H1 (cell line): ENCODE results near the gene RUSF1. TPM values are rescaled to one million over a fixed set of nuclear protein-coding genes. Genes with fewer than 3 reads are reported as not detected.

Experiments
- CTCF ChIA-PET: fragments of 300-600 bp; sonication (Branson Sonifier 250); formaldehyde crosslinking; loops from one replicate; lab custom pipeline; 2021; ENCODE audit not compliant: partially characterized antibody; lab: Charles Lee
- POLR2A ChIA-PET: fragments of 300-600 bp; sonication (Branson Sonifier 250); formaldehyde crosslinking; loops from one replicate; lab custom pipeline; 2021; ENCODE audit warnings: inconsistent platforms; ENCODE audit not compliant: partially characterized antibody; lab: Charles Lee
- DNase-seq, 2 experiments: peaks; one replicate each; pipeline versions ENCODE4 v3.0.0 to v3.0.0-alpha.2; 2010 to 2022; ENCODE audit warnings: low spot score in 2 of 2, low read depth in 1 of 2, mixed read lengths in 1 of 2
- FAIRE-seq: peaks from 2 replicates; lab custom pipeline; 2011; peaks lifted over from hg19 to GRCh38; lab: Jason Lieb, UNC
- H2AFZ ChIP-seq: 2 replicates; pipeline ENCODE4 v1.8.1; 2012; ENCODE audit warnings: low read length, inconsistent platforms
- H2AK5ac ChIP-seq: 2 replicates; pipeline ENCODE4 v1.6.1; 2013; ENCODE audit warnings: low read depth, low read length
- H2BK120ac ChIP-seq: replicated peaks from 2 replicates; pipeline ENCODE3; 2013; ENCODE audit warnings: low read depth, low read length, inconsistent platforms
- H2BK12ac ChIP-seq: 2 replicates; pipeline ENCODE4 v1.6.1; 2013; ENCODE audit warnings: low read depth, low read length
- H2BK15ac ChIP-seq: 2 replicates; pipeline ENCODE4 v1.6.1; 2013; ENCODE audit warnings: low read length
- H2BK20ac ChIP-seq: 2 replicates; pipeline ENCODE4 v1.6.1; 2013; ENCODE audit warnings: low read length
- H2BK5ac ChIP-seq: 2 replicates; pipeline ENCODE4 v1.6.1; 2013; ENCODE audit warnings: low read depth, low read length
- H3K14ac ChIP-seq: 2 replicates; pipeline ENCODE4 v1.6.1; 2013; ENCODE audit warnings: inconsistent platforms; ENCODE audit not compliant: insufficient read length
- H3K18ac ChIP-seq: 2 replicates; pipeline ENCODE4 v1.6.1; 2013; ENCODE audit warnings: low read length; ENCODE audit errors: extremely low read depth
- H3K23ac ChIP-seq: 2 replicates; pipeline ENCODE4 v1.6.1; 2013; ENCODE audit warnings: inconsistent platforms; ENCODE audit not compliant: insufficient read length
- H3K23me2 ChIP-seq: 2 replicates; pipeline ENCODE4 v1.6.1; 2013; ENCODE audit warnings: low read depth, low read length
- H3K27ac ChIP-seq: 2 replicates; pipeline ENCODE4 v1.6.1; 2011; ENCODE audit warnings: low read depth, low read length, inconsistent platforms
- H3K27me3 ChIP-seq, 4 experiments: replicated peaks in 1 of 4; 1 replicate in 1 of 4; 2 replicates in 3 of 4; pipeline versions ENCODE4 v1.6.1 to v1.8.1; 2011 to 2013; ENCODE audit warnings: low read length in 3 of 4, mild to moderate bottlenecking in 3 of 4, inconsistent platforms in 2 of 4, mixed read lengths in 2 of 4, moderate library complexity in 1 of 4; ENCODE audit not compliant: control insufficient read depth in 3 of 4, insufficient read depth in 3 of 4; ENCODE audit errors: extremely low read depth in 1 of 4
- H3K36me3 ChIP-seq, 4 experiments: 2 replicates each; pipeline versions ENCODE4 v1.6.1 to v1.8.1; 2011 to 2013; ENCODE audit warnings: mild to moderate bottlenecking in 4 of 4, low read length in 3 of 4, moderate library complexity in 2 of 4, control low read depth in 1 of 4, inconsistent platforms in 1 of 4; ENCODE audit not compliant: insufficient read depth in 4 of 4, control insufficient read depth in 2 of 4
- H3K4ac ChIP-seq: replicated peaks from 2 replicates; pipeline ENCODE3; 2013; ENCODE audit warnings: low read length, low read depth, mixed read lengths, inconsistent platforms; ENCODE audit not compliant: insufficient read length
- H3K4me1 ChIP-seq, 4 experiments: replicated peaks in 1 of 4; 1 replicate in 1 of 4; 2 replicates in 3 of 4; pipeline versions ENCODE4 v1.6.1 to v1.8.1; 2011 to 2013; ENCODE audit warnings: low read length in 3 of 4, inconsistent platforms in 2 of 4, mixed read lengths in 1 of 4; ENCODE audit not compliant: insufficient read depth in 4 of 4, control insufficient read depth in 3 of 4
- H3K4me2 ChIP-seq, 2 experiments: 2 replicates each; pipeline versions ENCODE4 v1.6.1 to v1.8.1; 2011 to 2013; ENCODE audit warnings: low read depth in 2 of 2, low read length in 2 of 2, control low read depth in 1 of 2, inconsistent platforms in 1 of 2, mild to moderate bottlenecking in 1 of 2; ENCODE audit not compliant: insufficient read depth in 1 of 2
- H3K4me3 ChIP-seq, 4 experiments: fragments of 200-600, 300-600 bp in 1 of 4; sonication (generic), shearing (Covaris generic), sonication (Bioruptor Twin) in 1 of 4; 2 replicates each; pipeline versions ENCODE4 v1.5.1 to v1.8.1; 2011 to 2016; ENCODE audit warnings: low read length in 4 of 4, low read depth in 3 of 4, control low read depth in 2 of 4, inconsistent platforms in 2 of 4, mild to moderate bottlenecking in 2 of 4, mixed read lengths in 1 of 4, moderate library complexity in 1 of 4; ENCODE audit not compliant: insufficient read depth in 2 of 4; ENCODE audit errors: extremely low read depth in 1 of 4
- H3K56ac ChIP-seq: replicated peaks from 2 replicates; pipeline ENCODE3; 2013; ENCODE audit warnings: low read depth, mild to moderate bottlenecking, mixed read lengths, low read length, inconsistent platforms; ENCODE audit not compliant: insufficient read length
- H3K79me1 ChIP-seq: 2 replicates; pipeline ENCODE4 v1.6.1; 2013; ENCODE audit warnings: low read depth, low read length, control low read depth
- H3K79me2 ChIP-seq, 2 experiments: 2 replicates each; pipeline versions ENCODE4 v1.6.1 to v1.8.1; 2012 to 2013; ENCODE audit warnings: low read length in 2 of 2, mild to moderate bottlenecking in 2 of 2, inconsistent platforms in 1 of 2; ENCODE audit not compliant: insufficient read depth in 2 of 2, control insufficient read depth in 1 of 2
- H3K9ac ChIP-seq, 4 experiments: replicated peaks in 1 of 4; 1 replicate in 1 of 4; 2 replicates in 3 of 4; pipeline versions ENCODE4 v1.6.1 to v1.8.1; 2011 to 2013; ENCODE audit warnings: low read depth in 3 of 4, low read length in 3 of 4, control low read depth in 2 of 4, mild to moderate bottlenecking in 2 of 4, moderate library complexity in 2 of 4, inconsistent platforms in 1 of 4; ENCODE audit errors: extremely low read depth in 1 of 4
- H3K9me3 ChIP-seq, 2 experiments: 2 replicates each; pipeline versions ENCODE4 v1.6.1 to v1.8.1; 2012 to 2013; ENCODE audit warnings: mild to moderate bottlenecking in 2 of 2, moderate library complexity in 2 of 2, control low read depth in 1 of 2, inconsistent platforms in 1 of 2, low read depth in 1 of 2, low read length in 1 of 2, mixed read lengths in 1 of 2; ENCODE audit not compliant: insufficient read depth in 2 of 2
- H4K20me1 ChIP-seq, 2 experiments: replicated peaks in 1 of 2; 2 replicates each; pipeline versions ENCODE3 to v1.8.1; 2011 to 2013; ENCODE audit warnings: inconsistent platforms in 2 of 2, low read length in 2 of 2, mild to moderate bottlenecking in 1 of 2; ENCODE audit not compliant: insufficient read depth in 2 of 2, control insufficient read depth in 1 of 2
- H4K5ac ChIP-seq: 2 replicates; pipeline ENCODE4 v1.6.1; 2013; ENCODE audit warnings: low read length, low read depth, mixed read lengths, inconsistent platforms; ENCODE audit not compliant: insufficient read length
- H4K8ac ChIP-seq: 2 replicates; pipeline ENCODE4 v1.8.0; 2013; ENCODE audit warnings: mild to moderate bottlenecking, moderate library complexity, low read length, inconsistent platforms; ENCODE audit not compliant: insufficient read depth; ENCODE audit errors: extremely low read depth
- H4K91ac ChIP-seq: replicated peaks from 2 replicates; pipeline ENCODE3; 2013; ENCODE audit warnings: low read length, mixed read lengths, inconsistent platforms; ENCODE audit not compliant: insufficient read length
- ATF2 ChIP-seq: IDR thresholded peaks from 2 replicates; pipeline ENCODE4 v1.6.1; 2012; ENCODE audit warnings: low read length, inconsistent platforms
- ATF3 ChIP-seq: IDR thresholded peaks from 2 replicates; pipeline ENCODE4 v1.6.1; 2011; ENCODE audit warnings: low read depth, mild to moderate bottlenecking, low read length; ENCODE audit not compliant: insufficient read depth
- CBX5 ChIP-seq: fragments of 300-800, 300-1000 bp; sonication (generic); IDR thresholded peaks from 2 replicates; pipeline ENCODE4 v1.7.1; 2016; ENCODE audit warnings: antibody characterized with exemption, low read length, low read depth
- CEBPB ChIP-seq: IDR thresholded peaks from 2 replicates; pipeline ENCODE4 v1.6.1; 2012; ENCODE audit warnings: low read depth, low read length
- CTBP2 ChIP-seq: IDR thresholded peaks from 2 replicates; pipeline ENCODE4 v1.7.0; 2011; ENCODE audit warnings: borderline replicate concordance, mild to moderate bottlenecking, moderate library complexity, mixed read lengths, low read length; ENCODE audit not compliant: insufficient read depth, insufficient read length
- CTCF ChIP-seq, 3 experiments: IDR thresholded peaks; 1 replicate in 2 of 3; 2 replicates in 1 of 3; pipeline versions ENCODE4 v1.5.1 to v1.6.1; 2011; ENCODE audit warnings: low read length in 3 of 3, mild to moderate bottlenecking in 3 of 3, inconsistent platforms in 2 of 3, low read depth in 1 of 3, moderate library complexity in 1 of 3; ENCODE audit not compliant: insufficient read depth in 1 of 3; ENCODE audit errors: control extremely low read depth in 1 of 3
- POU5F1 ChIP-seq: IDR thresholded peaks from 2 replicates; pipeline ENCODE4 v1.6.1; 2011; ENCODE audit warnings: low read depth, mild to moderate bottlenecking, low read length, moderate library complexity
- TAF7 ChIP-seq: optimal IDR thresholded peaks from 2 replicates; pipeline ENCODE3; 2011; ENCODE audit warnings: low read depth, mild to moderate bottlenecking, inconsistent platforms, low read length, moderate library complexity, borderline replicate concordance
- WGBS, 2 experiments: shearing (Covaris generic) in 1 of 2; methylation state at CpG; one replicate each; pipeline versions ENCODE4 v1.1.6 to v1.1.7; 2013 to 2015; ENCODE audit warnings: low lambda C conversion rate in 2 of 2, mixed read lengths in 2 of 2, inconsistent platforms in 1 of 2, low coverage in 1 of 2, missing lambda C conversion rate in 1 of 2; ENCODE audit not compliant: insufficient replicate concordance in 2 of 2, insufficient coverage in 1 of 2, insufficient read length in 1 of 2; ENCODE audit errors: extremely low coverage in 1 of 2, missing lambda C conversion rate in 1 of 2; 5-methylcytosine and 5-hydroxymethylcytosine counted together
- polyA plus RNA-seq, 7 experiments: library from polyadenylated mRNA; depleted of rRNA in 3 of 7; stranded (reverse) in 5 of 7; unstranded in 2 of 7; fragments of >200 nt in 5 of 7; fragments of 200-250 nt in 2 of 7; gene quantifications; 1 replicate in 5 of 7; 2 replicates in 1 of 7; 4 replicates in 1 of 7; pipeline versions ENCODE4 v1.2.1 to v1.2.3, GENCODE V29; 2011 to 2013; ENCODE audit warnings: missing spikeins in 2 of 7, mixed read lengths in 2 of 7
- total RNA-seq: library from RNA; stranded (reverse); fragmentation: NEBNext Ultra II Directional; extraction: Animal tissue kit (Norgen Biotek cat#: 25700); gene quantifications from 2 replicates; pipeline ENCODE4 v1.2.1, GENCODE V29; 2021

The RUSF1 gene
- total and polyA plus RNA-seq, 2 of the 8 experiments (the other 6 are each of a cell fraction or from before 2014, with no cell fraction given): 22.5 to 33.7 TPM

GRCh38 chr16:31464348-31464769, 43.8 kb downstream of the RUSF1 start:
- H3K4me3 ChIP-seq: no peak overlapping the region
- no peak overlapping the region for H2AFZ ChIP-seq
- no peak overlapping the region for H3K18ac ChIP-seq
- no peaks in the 10 kb centered on the region for H3K27me3 ChIP-seq
- no peaks in the 10 kb centered on the region for H3K79me2 ChIP-seq
- H4K20me1 ChIP-seq: no peaks in the 10 kb centered on the region
- H3K36me3 ChIP-seq: peaks cover 0 to 13% (median 1%) of the 10 kb centered on the region in 4 experiments; a peak in 4 of 8 replicates
- H3K23me2 ChIP-seq: 0 out of 2 replicates have a peak, but pooled peaks cover 3% of the 10 kb centered on the region
- CTCF ChIA-PET: no interaction called here
- H3K56ac ChIP-seq: no peak overlapping the region
- no peak overlapping the region for H3K4ac ChIP-seq
- no peaks in the 10 kb centered on the region for H3K9me3 ChIP-seq
- WGBS, 2 experiments: 91% methylated on average over 22 of the region's 36 CpGs; no CpG with 5 or more reads in 1 of the 2 experiments
- no peak overlapping the region for H2AK5ac ChIP-seq
- no peak overlapping the region for H4K91ac ChIP-seq
- no peak overlapping the region for H3K4me2 ChIP-seq
- no peak overlapping the region for H4K8ac ChIP-seq
- H4K5ac ChIP-seq: no peak overlapping the region
- TF ChIP-seq ATF3: no peak
- no peak for TF ChIP-seq CBX5
- TF ChIP-seq CTCF (IDR thresholded peaks at IDR 0.05; ENCODE audit: control extremely low read depth in 1 of 3, insufficient read depth in 1 of 3, low read depth in 1 of 3, low read length in 3 of 3): no peak
- no peak for TF ChIP-seq TAF7
- TF ChIP-seq CEBPB: no peak
- no peak for TF ChIP-seq ATF2
- no peak for TF ChIP-seq CTBP2
- TF ChIP-seq POU5F1: no peak
- H3K9ac ChIP-seq: no peak overlapping the region
- H3K14ac ChIP-seq: no peak overlapping the region
- POLR2A ChIA-PET: no interaction called here
- FAIRE-seq: no peak
- H3K27ac ChIP-seq: no peak overlapping the region
- H2BK20ac ChIP-seq: no peak overlapping the region
- H3K79me1 ChIP-seq: no peaks in the 10 kb centered on the region
- no peaks in the 10 kb centered on the region for H3K4me1 ChIP-seq
- H2BK15ac ChIP-seq: no peak overlapping the region
- DNase-seq: no peak
- no peak overlapping the region for H2BK5ac ChIP-seq
- no peak overlapping the region for H2BK120ac ChIP-seq
- no peak overlapping the region for H2BK12ac ChIP-seq
- H3K23ac ChIP-seq: no peak overlapping the region
